DND-41 (cell line): ENCODE measurements around the gene IQGAP2.

Experiments
- ATAC-seq: fragments of 200-7000 bp; cut with Tn5 transposase; 3 replicates; pipeline ENCODE4 v1.9.1; 2021; ENCODE audit warnings: low read depth; ENCODE audit not compliant: insufficient read depth
- DNase-seq: peaks from one replicate; pipeline ENCODE4 v3.0.0-alpha.2; 2020
- H2AFZ ChIP-seq: 2 replicates; pipeline ENCODE4 v1.6.0; 2012; ENCODE audit warnings: low read depth, low read length
- H3K27ac ChIP-seq: 2 replicates; pipeline ENCODE4 v1.5.1; 2012; ENCODE audit warnings: low read length, inconsistent platforms
- H3K27me3 ChIP-seq: fragments of 200-600 bp; sonication (generic); 2 replicates; pipeline ENCODE4 v1.6.0; 2012; ENCODE audit warnings: low read length, mild to moderate bottlenecking, inconsistent platforms; ENCODE audit not compliant: insufficient read depth, poor library complexity
- H3K36me3 ChIP-seq: 2 replicates; pipeline ENCODE4 v1.5.1; 2012; ENCODE audit warnings: low read length, inconsistent platforms; ENCODE audit not compliant: insufficient read depth
- H3K4me1 ChIP-seq: 2 replicates; pipeline ENCODE4 v1.5.1; 2012; ENCODE audit warnings: mild to moderate bottlenecking, low read length; ENCODE audit not compliant: insufficient read depth
- H3K4me2 ChIP-seq: 2 replicates; pipeline ENCODE4 v1.6.0; 2012; ENCODE audit warnings: mild to moderate bottlenecking, moderate library complexity, low read length, inconsistent platforms; ENCODE audit not compliant: insufficient read depth
- H3K4me3 ChIP-seq, 2 experiments: fragments of 200-600 bp in 1 of 2; shearing (Covaris generic) in 1 of 2; 2 replicates each; pipeline ENCODE4 v1.5.1; 2012 to 2016; ENCODE audit warnings: inconsistent platforms in 2 of 2, low read length in 2 of 2, mild to moderate bottlenecking in 2 of 2, low read depth in 1 of 2, moderate library complexity in 1 of 2
- H3K79me2 ChIP-seq: 2 replicates; pipeline ENCODE4 v1.6.0; 2012; ENCODE audit warnings: low read length, inconsistent platforms; ENCODE audit not compliant: insufficient read depth
- H3K9ac ChIP-seq: 2 replicates; pipeline ENCODE4 v1.6.0; 2012; ENCODE audit warnings: low read depth, mild to moderate bottlenecking, inconsistent platforms, low read length, moderate library complexity
- H3K9me3 ChIP-seq: 2 replicates; pipeline ENCODE4 v1.5.1; 2012; ENCODE audit warnings: low read length, moderate library complexity, mild to moderate bottlenecking, inconsistent platforms; ENCODE audit not compliant: insufficient read depth, severe bottlenecking
- H4K20me1 ChIP-seq: 2 replicates; pipeline ENCODE4 v1.6.0; 2012; ENCODE audit warnings: low read length; ENCODE audit not compliant: insufficient read depth
- EZH2 ChIP-seq: IDR thresholded peaks from 3 replicates; pipeline ENCODE4 v1.6.1; 2012; ENCODE audit warnings: borderline replicate concordance, low read depth, mild to moderate bottlenecking, moderate library complexity, low read length, inconsistent platforms; ENCODE audit not compliant: severe bottlenecking
- TF ChIP-seq, protein P1 (sequence below): IDR thresholded peaks from 2 replicates; pipeline ENCODE4 v1.5.1; 2012; ENCODE audit warnings: borderline replicate concordance, low read length, moderate library complexity, mild to moderate bottlenecking; ENCODE audit not compliant: poor library complexity, severe bottlenecking; ENCODE audit errors: extremely low read depth

The IQGAP2 gene

DNA sequence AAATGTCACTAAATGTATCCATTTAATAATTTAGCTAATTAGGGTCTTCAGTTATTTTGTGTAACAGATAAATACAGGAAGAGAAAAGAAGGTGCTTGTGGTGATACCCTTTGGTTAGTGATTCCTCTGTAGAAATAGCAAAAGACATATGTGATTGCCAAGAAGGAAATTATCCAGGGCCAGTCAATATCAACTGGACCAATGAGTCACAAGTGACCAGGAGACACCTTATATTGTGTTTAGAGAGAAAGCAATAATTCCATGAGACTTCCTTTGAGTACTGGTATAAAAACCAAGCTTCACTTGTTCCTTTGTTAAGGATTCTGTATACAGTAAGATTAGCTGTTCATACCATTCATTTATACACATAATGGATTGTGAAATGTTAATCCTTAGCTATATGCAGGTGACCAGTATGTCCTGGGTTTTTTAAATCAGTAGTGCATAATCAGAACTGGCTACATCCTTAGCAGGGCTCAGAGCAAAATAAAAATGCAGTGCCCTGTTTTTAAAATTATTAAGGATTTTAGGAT is 301.1 kb downstream of the IQGAP2 start:
- ATAC-seq (no peak), DNase-seq (no peak)
- H3K79me2 ChIP-seq = no peaks in the 10 kb centered on the region
- no peaks in the 10 kb centered on the region for H3K4me1 ChIP-seq
- H3K4me2 ChIP-seq = no peak overlapping the region
- TF ChIP-seq, protein P1, sequence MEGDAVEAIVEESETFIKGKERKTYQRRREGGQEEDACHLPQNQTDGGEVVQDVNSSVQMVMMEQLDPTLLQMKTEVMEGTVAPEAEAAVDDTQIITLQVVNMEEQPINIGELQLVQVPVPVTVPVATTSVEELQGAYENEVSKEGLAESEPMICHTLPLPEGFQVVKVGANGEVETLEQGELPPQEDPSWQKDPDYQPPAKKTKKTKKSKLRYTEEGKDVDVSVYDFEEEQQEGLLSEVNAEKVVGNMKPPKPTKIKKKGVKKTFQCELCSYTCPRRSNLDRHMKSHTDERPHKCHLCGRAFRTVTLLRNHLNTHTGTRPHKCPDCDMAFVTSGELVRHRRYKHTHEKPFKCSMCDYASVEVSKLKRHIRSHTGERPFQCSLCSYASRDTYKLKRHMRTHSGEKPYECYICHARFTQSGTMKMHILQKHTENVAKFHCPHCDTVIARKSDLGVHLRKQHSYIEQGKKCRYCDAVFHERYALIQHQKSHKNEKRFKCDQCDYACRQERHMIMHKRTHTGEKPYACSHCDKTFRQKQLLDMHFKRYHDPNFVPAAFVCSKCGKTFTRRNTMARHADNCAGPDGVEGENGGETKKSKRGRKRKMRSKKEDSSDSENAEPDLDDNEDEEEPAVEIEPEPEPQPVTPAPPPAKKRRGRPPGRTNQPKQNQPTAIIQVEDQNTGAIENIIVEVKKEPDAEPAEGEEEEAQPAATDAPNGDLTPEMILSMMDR = no peak
- TF ChIP-seq EZH2 = no peak
- peaks cover 7% of the 10 kb centered on the region for H3K27me3 ChIP-seq
- no peaks in the 10 kb centered on the region for H3K36me3 ChIP-seq
- H3K27ac ChIP-seq = no peak overlapping the region
- no peak overlapping the region for H2AFZ ChIP-seq
- H4K20me1 ChIP-seq = no peaks in the 10 kb centered on the region
- H3K9me3 ChIP-seq = no peaks in the 10 kb centered on the region
- H3K4me3 ChIP-seq = no peak overlapping the region
- no peak overlapping the region for H3K9ac ChIP-seq

DNA sequence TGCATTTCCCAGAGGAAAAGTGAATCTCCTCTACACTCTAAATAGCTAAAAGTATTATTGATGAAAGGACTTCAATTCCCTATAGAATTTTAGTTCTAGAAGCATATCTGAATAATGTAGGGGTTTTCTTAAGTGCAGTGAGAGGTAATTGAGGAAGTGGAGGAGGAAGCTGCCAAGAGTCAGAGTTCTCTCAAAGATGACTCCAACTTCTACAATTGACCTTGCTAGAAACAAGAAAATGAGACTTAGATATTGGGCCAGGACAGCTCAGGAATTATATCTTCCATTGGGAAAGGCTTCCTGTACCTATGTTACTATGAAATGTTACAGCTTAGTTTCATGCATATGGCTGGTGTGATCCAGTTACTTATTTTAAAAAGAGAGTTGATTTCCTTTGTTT is 302.5 kb downstream of the IQGAP2 start:
- TF ChIP-seq, protein P1 = no peak
- TF ChIP-seq EZH2 = no peak
- H3K27ac ChIP-seq = no peak overlapping the region
- H3K4me3 ChIP-seq = no peak overlapping the region
- no peak overlapping the region for H3K9ac ChIP-seq
- no peaks in the 10 kb centered on the region for H3K79me2 ChIP-seq
- H2AFZ ChIP-seq = no peak overlapping the region
- H4K20me1 ChIP-seq = no peaks in the 10 kb centered on the region
- no peaks in the 10 kb centered on the region for H3K9me3 ChIP-seq
- DNase-seq (no peak), ATAC-seq (no peak)
- H3K4me2 ChIP-seq = no peak overlapping the region
- no peaks in the 10 kb centered on the region for H3K36me3 ChIP-seq
- no peaks in the 10 kb centered on the region for H3K4me1 ChIP-seq
- peaks cover 7% of the 10 kb centered on the region for H3K27me3 ChIP-seq

DNA sequence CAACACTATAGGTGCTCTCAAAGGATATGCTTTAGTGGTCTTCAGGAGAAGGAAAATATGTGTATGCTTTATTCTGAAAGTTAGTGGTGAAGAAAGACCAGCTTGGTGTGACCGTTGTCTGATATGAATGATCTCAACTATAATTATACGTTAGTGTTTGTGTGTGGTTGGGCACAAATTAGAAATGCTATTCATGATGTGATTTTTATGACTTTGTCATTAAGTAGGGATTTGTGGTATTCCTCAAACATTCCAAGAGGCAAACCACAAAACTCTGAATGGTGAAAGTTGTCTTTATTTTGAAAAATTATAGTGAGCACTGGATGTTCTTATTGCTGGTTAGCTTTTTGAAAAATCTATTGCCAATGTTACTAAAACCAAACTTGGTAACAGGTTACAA is 306.7 kb downstream of the IQGAP2 start:
- H3K79me2 ChIP-seq = no peaks in the 10 kb centered on the region
- H4K20me1 ChIP-seq = peaks cover 3% of the 10 kb centered on the region
- no peak overlapping the region for H2AFZ ChIP-seq
- no peaks in the 10 kb centered on the region for H3K36me3 ChIP-seq
- TF ChIP-seq, protein P1 = no peak
- TF ChIP-seq EZH2 = no peak
- no peak overlapping the region for H3K4me2 ChIP-seq
- no peak overlapping the region for H3K4me3 ChIP-seq
- DNase-seq (no peak), ATAC-seq (no peak)
- H3K27me3 ChIP-seq = peaks cover 22% of the 10 kb centered on the region
- H3K27ac ChIP-seq = no peak overlapping the region
- H3K9ac ChIP-seq = no peak overlapping the region
- H3K9me3 ChIP-seq = no peaks in the 10 kb centered on the region
- H3K4me1 ChIP-seq = peaks cover 8% of the 10 kb centered on the region

DNA sequence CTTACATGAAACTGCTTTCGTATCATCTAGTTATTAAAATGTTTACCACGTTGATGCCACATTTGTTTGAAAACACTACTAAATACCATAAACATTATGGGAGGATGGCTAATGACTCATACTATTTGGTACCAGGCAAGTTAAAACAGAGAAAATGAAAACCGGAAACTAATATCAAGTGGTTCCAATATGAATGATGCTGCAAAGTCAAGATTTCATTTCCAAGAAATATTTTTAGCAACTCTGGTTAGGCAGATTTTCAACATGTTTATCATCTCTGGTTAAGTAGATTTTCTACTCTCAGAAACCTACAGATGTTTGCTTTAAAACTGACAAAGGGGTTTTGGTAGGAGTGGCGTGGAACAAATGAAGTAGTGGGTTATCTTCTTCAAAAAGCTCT is 307.9 kb downstream of the IQGAP2 start:
- TF ChIP-seq EZH2 = no peak
- TF ChIP-seq, protein P1 = no peak
- no peaks in the 10 kb centered on the region for H3K79me2 ChIP-seq
- no peak overlapping the region for H3K27ac ChIP-seq
- H3K9ac ChIP-seq = no peak overlapping the region
- H3K27me3 ChIP-seq = peaks cover 34% of the 10 kb centered on the region
- DNase-seq (no peak), ATAC-seq (no peak)
- no peak overlapping the region for H3K4me2 ChIP-seq
- H4K20me1 ChIP-seq = peaks cover 6% of the 10 kb centered on the region
- no peak overlapping the region for H3K4me3 ChIP-seq
- no peak overlapping the region for H2AFZ ChIP-seq
- H3K4me1 ChIP-seq = peaks cover 20% of the 10 kb centered on the region
- H3K36me3 ChIP-seq = no peaks in the 10 kb centered on the region
- no peaks in the 10 kb centered on the region for H3K9me3 ChIP-seq
